HTR-8/SVneo (cell line): ENCODE data around the gene C1QTNF12.

Experiments
- DNase-seq: peaks from one replicate; pipeline ENCODE4 v3.0.0; 2011; ENCODE audit warnings: low spot score, mixed read lengths; ENCODE audit not compliant: insufficient read length
- FAIRE-seq: peaks from 2 replicates; lab custom pipeline; 2011; peaks lifted over from hg19 to GRCh38; lab: Jason Lieb, UNC

C1QTNF12 gene

GRCh38 chr1:1231400-1232207 is 14.9 kb downstream of the C1QTNF12 start, which contains the start of gene SDF4:
TSS of gene SDF4 (minus strand) at chr1:1232001. CDS start at chr1:1228772, 3,229 bp downstream.
- FAIRE-seq = peak; percentile 79

DNA sequence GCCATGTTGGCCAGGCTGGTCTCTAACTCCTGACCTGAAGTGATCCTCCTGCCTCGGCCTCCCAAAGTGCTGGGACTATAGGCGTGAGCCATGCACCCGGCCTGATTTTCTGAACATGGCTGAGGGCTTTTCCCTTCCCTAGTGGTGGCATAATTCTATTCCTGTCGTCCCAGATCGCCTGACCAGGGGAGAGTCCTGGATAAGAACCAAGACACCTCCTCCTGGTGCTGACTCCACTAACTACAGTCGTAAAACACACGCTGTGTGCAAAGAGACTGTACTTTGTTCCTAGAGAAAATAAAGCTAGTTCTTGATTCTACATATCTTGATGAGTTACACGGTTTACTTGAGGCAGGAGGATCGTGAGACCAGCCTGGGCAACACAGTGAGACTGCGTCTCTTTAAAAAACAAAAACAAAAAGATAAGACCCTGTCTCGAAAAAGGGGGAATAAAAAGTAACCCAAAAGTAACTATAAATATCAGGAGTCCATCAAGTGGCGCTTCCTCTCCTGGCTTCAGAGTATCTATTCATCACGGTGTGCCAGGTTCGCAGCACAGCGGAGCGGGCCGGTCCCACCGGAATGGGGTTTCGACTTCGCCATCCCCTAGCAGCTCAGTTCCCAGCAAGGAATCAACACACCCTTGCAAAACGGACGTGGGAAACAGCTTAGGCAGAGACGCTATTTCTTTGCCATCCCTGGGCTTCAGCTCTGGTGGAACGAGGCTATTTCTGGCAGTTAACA is 15.7 kb downstream of the C1QTNF12 start:
- FAIRE-seq (peak; percentile 28), DNase-seq (peak; percentile 34)

More at GRCh38 chr1:1231400-1232207, 14.9 kb downstream of the C1QTNF12 start, which contains the start of gene SDF4:
- DNase-seq = peak; percentile 97

DNA sequence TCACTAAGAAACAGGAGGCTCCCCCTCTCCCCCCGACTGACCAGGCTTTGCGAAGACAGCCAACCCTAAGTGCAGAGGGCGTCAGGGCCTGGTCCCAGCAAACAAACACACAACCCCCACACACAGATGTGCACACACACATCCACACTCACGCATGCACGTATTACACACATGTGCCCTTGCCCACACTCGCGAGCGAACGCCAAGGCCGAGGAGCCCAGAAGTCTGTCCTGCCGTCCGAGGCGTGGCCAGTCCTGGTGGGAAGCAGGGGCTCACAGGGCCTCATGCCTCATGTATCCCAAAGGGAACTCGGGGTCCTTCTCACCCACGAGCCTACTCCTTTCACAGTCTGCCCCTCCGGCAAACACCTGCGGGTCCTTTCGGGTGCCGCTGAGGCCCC is 16.8 kb downstream of the C1QTNF12 start:
- no peak for DNase-seq
- FAIRE-seq = peak; percentile 40

- FAIRE-seq (no peak), DNase-seq (no peak)
Measured at GRCh38 chr1:1228596-1229321, 17.8 kb downstream of the C1QTNF12 start.

DNA sequence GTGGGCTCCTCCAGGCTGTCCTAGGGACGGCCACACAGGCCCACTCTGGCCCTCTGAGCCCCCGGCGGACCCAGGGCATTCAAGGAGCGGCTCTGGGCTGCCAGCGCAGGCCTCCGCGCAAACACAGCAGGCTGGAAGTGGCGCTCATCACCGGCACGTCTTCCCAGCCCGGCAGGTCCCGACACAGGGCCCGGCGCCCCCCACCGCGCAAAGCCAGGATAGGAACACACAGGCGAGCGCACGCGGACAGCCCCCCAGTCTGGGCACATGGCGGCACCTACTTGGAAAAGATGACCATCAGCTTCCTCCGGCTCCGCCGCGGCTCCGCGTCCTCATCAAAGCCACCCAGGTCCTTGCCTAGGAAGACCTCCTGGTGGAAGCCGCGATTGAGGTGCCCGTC is 18.3 kb downstream of the C1QTNF12 start:
- DNase-seq = no peak

GRCh38 chr1:1227386-1227785 is 19.1 kb downstream of the C1QTNF12 start:
- FAIRE-seq (no peak), DNase-seq (no peak)

More for the DNA sequence above, 18.3 kb downstream of the C1QTNF12 start:
- no peak for FAIRE-seq

DNA sequence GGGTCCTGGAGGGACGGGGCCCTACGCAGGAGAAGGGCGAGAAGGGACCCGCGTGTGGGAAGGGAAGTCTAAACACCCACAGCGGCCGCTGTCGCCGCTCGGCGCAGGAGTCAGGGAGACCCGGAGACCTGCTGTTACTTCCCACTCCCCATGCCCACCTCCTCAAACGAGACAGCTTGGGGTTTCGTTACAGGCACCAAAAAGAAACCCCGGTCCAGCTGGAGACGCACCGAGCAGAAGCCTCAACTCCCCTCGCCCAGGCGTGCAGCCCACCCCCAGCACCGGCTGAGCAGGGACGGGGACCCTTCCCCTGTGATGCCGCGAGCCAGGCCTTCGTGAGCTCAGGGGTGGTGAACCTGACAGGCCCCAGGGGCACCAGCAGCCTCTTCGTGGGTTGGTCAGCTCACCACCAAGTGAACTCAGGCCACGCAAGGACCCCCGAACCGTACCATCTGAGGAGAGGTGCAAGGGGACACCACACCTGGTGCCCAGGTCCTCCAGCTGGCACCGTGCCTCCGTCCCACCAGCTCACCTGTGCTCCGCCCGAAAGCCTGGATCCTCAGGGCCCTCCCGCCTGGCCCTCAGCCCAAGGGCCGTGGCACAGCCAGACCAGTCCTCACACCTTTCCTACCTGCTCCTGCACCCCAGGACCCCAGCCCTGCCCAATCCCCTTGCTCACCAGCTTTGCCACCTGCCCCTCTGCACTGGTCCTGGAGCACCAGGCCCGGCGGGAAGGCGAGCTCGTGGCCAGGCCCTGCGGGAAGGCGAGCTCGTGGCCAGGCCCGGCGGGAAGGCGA is 19.8 kb downstream of the C1QTNF12 start:
- no peak for FAIRE-seq
- DNase-seq = no peak

GRCh38 chr1:1225913-1226312 is 20.6 kb downstream of the C1QTNF12 start:
- FAIRE-seq (no peak), DNase-seq (no peak)

- FAIRE-seq (no peak), DNase-seq (no peak)
Measured at GRCh38 chr1:1225238-1225845, 21.2 kb downstream of the C1QTNF12 start.

DNA sequence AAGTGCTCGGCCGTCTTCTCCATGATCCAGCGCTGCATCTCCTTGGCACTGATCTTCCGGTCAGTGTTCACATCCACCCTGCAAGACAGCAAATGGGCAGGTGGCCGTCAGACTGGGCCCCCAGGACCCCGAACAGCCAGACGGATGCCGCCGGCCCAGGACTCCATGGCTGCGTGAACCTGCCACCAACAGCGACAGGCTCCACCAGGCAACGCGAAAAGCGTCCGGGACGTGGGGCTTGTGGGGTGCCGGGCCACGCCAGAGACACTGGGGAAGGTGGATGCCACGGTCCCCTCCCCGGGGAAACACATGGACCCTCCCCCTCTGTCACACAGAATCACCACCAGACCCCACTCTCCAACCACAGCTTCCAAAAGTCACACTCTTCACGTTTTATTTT is 22.6 kb downstream of the C1QTNF12 start:
- no peak for FAIRE-seq
- no peak for DNase-seq

- FAIRE-seq (no peak), DNase-seq (no peak)
Measured at GRCh38 chr1:1223321-1223720, 23.2 kb downstream of the C1QTNF12 start.

GRCh38 chr1:1222575-1223225 is 23.8 kb downstream of the C1QTNF12 start:
- DNase-seq (no peak), FAIRE-seq (peak; percentile 83)

DNA sequence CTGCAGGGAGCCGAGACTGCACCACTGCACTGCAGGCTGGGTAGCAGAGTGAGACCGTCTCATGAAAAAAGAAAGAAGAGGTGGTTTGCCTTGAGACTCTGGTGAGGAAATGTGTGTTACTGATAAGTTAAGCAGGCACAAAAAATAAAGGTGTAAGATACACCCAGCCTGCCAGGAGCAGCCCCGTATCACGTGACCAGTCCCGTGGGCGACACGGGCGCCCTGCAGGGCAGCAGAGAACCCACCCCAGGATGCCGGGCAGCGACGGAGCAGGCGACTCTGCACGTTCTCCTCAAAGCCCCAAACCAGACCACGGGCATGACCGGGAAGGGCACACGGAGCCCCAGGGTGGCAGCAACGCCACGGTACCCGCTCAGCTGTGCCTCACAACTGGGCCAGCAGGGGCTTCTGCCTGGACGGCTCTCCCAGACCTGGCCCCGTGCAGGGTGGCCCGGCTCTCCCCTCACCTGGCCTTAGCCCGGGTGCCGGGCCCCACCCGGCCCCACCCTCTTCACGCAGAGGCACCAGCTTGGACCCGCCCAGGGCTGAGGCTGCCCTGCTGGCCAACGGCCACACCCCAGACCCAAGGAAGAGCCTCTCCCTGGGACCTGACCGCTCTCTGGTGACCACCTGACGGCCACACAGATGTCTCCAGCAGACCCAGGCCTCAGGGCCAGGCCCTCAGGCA is 24.5 kb downstream of the C1QTNF12 start:
- FAIRE-seq = no peak
- no peak for DNase-seq

- FAIRE-seq = no peak
- no peak for DNase-seq
Measured at GRCh38 chr1:1220197-1220596, 26.3 kb downstream of the C1QTNF12 start.

DNA sequence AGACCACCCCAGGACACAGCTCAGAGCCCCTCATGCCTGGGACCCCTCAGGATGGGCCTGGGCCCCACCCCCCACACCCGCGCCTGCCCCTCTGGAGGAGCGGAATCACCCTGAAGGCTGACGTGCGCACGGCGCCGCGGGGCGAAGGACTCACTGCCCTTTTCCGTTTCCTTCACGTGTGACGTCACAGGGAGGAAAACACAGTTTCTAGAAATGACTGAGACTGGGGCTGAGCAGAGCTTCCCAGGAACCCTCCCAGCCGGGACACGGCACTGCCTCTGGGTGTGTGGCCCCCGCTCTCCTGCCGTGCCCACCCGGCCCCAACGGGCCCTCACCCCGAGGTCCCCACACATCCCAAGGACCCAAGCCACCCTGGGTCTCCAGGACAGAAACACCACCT is 27.2 kb downstream of the C1QTNF12 start:
- no peak for DNase-seq
- FAIRE-seq = no peak

GRCh38 chr1:1218524-1219200 is 27.9 kb downstream of the C1QTNF12 start:
- DNase-seq (no peak), FAIRE-seq (no peak)

GRCh38 chr1:1217621-1218523 is 28.6 kb downstream of the C1QTNF12 start:
- DNase-seq (peak; percentile 38), FAIRE-seq (no peak)
